Suppressor macrophage (primary cell): ENCODE results near the gene KCNQ4.

ENCODE experiments used
- DNase-seq, 4 experiments: peaks; one replicate each; pipeline ENCODE4 v3.0.0-alpha.2; 2020 to 2022

Gene KCNQ4

DNA sequence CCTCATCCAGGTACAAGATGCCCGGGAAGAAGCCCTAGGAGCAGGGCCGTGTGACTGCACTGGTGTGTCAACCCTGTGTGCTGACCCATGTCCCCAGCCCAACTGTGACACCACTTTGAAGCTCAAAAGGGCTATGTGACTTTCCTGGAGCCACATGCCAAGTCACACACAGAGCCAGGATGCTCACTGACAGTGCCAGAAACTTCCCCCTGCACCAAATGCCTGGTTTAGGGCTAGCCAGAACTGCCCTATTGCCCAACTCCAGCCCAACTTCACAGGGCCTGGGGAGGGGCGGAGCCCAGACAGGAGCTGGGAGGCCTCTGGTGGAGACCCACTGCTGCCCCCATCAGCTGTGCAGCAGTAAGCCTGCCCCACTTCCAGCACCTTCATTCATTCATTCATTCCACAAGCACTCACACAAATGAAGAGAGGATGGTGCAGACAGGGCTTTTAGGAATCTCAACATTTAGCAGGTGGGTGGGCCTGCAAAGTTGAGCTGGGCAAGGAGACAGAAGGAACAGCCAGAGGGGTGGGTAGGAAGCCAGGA lies 36.7 kb downstream of the KCNQ4 start:
- DNase-seq: peak in 1 of 4 experiments; percentile 27

DNA sequence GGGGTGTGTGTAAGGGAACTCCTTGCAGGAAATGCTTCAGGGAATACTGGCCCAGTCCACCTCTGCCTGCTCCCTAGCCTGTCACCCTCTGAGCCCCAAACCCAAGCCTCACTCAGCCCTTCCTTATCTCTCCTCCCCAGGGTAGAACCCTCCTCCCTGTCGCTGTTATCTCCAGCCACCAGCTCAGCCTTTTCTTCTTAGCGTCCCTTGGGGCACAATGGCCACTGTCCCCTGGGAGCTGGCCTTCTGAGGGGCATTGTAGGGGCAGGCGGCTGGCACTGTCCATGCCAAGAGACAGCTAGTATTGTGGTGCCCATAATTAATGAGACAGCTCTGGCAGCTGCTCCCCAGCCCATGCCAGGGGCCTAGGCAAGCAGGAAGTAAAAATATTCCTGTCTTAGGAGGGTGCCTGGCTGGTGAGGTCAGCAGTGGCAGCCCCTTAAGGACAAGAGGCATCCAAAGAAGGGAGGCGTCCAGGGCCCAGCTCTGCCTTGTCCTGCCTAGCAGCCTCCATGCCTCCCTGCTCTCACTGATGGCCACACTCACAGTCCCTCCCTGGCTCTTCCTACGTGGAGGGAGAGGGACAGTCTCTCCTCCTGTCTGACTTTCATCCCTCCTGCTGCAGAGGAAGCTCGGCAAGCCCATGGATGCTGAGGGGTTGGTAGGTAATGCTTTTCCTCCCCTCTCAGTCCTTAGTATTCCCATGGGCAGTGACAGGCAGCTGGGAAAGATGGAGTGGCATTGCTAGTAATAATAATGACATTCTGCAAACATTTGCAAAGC lies 37.5 kb downstream of the KCNQ4 start:
- no peak for DNase-seq

DNA sequence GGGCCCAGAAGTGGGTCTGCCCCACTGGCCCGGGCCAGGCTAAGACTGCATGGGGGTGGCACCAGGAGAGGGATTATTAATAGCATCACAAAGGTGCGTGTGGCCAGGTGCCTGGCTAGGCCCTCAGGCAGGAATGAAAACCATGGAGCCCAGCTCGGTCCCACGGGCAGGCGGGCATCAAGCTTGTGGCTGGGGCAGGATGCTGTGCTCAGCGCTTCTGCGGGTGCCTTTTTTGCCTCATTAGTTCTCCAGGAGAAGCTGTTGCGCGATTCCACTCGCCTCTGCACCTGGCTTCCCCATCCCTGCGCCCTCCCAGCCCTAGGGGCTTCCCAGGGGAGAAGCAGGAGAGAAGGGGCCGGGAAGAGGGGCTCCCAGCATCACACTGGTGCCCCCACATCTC lies 39.3 kb downstream of the KCNQ4 start:
- DNase-seq: no peak

DNA sequence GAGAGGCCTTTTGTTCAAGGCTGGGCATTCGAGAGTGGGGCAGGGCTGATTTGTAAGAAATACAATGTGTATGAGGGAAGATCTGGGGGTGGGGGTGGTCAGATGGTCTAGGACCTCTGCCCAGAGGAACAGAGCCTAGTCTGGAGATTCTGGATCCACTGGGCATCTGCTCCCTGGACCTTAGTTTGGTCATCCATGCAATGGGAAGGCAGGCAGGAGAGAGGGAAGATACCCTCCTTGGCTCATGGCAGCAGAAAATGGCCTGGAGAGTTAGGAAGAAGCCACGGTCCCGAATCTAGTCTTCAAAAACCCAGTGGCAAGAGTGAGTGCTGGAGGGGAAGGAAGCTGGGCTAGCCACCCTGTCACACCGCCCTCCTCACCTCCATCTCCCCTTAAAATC lies 39.8 kb downstream of the KCNQ4 start:
- no peak for DNase-seq

DNA sequence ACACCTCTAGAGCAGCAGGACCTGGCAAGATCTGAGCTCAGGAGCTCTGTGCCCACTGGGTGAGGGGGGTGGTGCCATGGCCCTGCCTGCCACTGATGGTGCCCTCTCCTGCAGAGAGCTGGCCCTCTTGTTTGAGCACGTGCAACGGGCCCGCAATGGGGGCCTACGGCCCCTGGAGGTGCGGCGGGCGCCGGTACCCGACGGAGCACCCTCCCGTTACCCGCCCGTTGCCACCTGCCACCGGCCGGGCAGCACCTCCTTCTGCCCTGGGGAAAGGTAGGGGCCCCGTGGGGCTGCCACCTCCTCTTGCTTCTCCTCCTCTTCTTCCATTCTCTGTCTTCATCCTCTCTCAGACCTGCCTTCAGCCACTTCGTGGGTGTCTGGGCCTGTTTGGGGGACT lies 40.4 kb downstream of the KCNQ4 start:
- no peak for DNase-seq

DNA sequence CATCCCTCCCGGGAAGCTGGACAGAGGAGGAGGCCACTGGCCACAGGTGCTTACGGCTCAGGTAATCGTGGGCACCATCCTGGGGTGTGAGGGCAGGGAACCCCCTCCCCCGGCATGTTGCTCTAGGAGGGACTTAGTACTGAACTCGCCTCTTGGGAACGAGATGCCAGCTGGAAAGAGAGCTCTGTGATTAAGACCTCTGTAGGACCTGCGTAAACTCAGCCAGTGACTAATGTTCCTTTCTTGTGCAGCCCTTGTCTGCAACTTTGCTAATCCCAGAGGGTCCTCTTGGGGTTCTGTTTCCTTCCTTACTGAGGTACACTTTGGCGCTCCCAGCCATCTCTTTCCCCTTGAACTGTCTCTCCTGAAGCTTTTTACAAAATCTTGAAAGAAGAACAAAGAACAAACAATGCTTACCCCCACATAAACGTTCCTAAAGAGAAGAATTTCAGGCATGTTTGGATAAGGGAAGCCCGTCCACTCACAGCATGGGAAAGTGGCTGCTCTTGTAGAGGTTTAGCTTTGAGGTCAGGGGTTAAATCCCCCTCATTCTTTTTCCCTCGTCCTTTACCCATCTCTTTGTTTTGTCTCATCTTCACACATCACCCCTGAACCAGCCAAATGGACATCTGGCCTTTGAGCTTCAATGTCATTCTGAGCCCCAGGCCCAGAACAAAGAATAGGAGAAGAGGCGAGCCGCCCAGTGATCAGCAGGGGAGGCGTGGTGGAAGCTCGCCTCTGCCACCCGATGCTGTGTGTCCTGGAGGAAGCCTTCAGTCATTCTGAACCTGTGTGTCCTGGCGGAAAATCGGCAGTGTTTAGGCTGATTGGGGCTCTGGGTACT lies 41.2 kb downstream of the KCNQ4 start:
- no peak for DNase-seq

DNA sequence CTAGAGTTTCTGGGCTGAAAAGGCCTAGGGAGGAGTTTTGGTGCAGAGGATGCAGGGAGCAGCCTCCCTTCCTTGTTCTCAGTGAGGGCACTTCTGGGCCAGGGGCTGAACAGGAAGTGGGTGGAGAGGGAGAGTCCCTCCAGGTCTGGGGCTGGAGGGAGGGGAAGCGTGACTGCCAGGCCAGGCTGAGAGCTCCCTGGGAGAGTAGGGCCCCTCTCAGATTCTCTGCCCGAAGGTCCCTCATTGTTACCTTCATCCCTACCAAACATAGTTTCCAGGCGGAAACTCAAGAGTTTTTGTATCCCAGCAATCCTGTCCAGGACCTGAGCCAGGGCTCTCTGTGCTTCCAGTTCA lies 41.8 kb downstream of the KCNQ4 start:
- peak in 3 of 4 experiments; percentile 27 to 37 (median 29) for DNase-seq

DNA sequence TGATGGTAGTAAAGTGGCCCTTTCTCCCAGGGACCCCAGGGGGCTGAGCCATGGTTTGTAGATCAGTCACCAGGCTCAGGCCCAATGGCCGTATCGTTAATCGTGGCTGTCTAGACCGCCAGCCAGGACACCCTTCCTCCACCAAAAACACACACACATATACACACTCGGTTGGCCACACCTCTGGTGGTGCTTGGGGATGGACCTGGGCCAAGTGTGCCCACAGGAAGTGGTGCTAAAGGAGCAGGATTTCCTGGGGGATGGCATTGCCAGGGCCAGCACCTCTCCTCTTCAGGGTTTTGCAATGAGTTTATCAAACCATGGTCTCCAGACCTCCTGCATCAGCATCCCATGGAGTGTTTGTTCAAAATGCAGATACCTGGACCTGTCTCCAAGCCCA lies 42.4 kb downstream of the KCNQ4 start:
- DNase-seq: no peak

DNA sequence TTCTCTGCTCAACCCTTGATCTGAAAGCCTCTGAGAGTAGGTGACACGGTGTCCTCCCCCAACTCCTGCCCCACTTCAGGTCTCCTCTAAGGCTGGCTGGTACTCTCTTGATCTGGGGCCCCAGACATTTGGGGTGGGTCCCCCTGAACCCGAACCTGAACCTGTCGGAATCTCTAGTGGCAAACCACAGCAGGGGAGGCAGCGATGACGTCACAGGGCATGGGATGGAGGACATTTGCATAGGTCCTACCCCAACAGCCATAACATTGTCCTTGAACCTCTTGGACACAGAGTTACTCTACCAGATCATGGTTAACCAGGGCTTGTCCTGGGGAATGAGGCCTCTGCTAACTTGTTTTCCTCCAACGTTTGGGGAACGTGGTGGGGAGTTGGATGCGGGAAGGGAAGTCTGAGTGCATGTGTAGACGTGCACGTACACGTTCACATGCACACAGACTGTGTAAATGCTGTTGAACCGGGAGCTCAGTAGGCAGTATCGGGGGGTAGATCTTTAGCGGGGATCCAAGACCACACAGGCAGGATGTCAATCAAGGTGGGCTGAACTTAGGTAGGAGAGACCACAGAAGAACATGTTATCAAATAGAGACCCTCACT lies 46.2 kb downstream of the KCNQ4 start:
- no peak for DNase-seq

DNA sequence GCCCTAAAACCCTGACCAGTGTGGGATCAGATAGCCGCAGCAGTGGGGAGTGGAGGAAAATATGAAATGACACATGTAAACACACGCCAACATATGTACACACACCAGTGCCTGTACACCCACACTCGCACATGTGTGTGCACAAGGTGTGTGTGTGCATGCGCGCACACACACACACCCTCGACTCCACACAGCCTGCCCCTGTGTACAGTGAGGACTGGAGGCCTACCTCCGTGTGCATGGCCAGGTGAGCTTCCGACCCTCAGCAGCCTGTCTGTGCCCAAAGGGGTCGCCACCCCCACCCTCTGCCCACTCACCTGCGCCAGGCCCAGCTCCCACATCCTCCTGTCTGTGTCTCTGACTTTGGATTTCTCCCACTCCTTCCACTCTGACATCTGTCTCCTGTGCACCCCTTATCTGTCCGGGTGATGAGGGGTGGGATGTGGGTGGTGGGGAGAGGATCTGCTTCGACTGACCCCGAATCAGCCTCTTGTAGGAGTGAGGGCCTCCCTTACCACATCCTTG lies 46.9 kb downstream of the KCNQ4 start:
- no peak for DNase-seq

DNA sequence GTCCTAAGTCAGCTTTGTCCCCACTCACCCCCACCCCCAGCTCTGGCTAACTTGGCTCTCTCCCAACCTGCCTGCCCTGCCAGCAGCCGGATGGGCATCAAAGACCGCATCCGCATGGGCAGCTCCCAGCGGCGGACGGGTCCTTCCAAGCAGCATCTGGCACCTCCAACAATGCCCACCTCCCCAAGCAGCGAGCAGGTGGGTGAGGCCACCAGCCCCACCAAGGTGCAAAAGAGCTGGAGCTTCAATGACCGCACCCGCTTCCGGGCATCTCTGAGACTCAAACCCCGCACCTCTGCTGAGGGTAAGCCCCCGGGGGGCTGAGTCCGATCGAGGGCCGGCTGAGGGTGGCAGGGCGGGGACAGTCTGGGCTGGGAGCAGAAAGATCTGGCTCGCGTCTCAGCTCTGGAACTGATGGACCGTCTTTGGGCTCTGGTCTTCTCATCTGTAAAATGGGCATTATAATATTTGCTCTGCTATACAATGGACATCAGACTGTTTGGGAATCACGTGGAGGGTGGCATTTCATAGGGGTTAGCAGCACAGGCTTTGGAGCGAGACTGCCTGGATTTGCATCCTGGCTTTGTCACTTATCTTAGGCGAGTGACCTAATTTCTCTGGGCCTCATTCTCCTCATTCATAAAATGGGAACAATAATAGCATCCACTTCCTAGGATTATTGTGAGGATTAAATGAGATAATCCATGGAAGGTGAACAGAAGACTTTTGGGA lies 47.6 kb downstream of the KCNQ4 start:
- no peak for DNase-seq

DNA sequence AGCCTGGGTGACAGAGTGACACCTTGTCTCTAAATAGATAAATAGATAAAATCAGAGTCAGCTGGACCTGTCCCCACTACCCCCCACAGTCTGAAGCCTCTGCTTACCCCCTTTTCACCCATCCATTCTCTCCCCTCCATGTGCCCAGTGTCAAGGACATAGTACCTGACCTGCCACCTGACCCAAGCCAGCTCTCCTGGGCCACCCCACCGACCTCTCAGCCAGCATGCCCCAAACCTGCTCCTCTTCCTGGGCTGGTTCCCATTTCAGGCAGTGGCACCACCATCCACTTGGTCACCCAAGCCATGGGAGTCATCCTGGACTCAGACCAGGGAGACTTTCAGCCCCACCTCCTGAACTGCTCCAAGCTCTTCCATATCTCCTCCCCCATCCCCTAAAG lies 50.4 kb downstream of the KCNQ4 start:
- DNase-seq: no peak

DNA sequence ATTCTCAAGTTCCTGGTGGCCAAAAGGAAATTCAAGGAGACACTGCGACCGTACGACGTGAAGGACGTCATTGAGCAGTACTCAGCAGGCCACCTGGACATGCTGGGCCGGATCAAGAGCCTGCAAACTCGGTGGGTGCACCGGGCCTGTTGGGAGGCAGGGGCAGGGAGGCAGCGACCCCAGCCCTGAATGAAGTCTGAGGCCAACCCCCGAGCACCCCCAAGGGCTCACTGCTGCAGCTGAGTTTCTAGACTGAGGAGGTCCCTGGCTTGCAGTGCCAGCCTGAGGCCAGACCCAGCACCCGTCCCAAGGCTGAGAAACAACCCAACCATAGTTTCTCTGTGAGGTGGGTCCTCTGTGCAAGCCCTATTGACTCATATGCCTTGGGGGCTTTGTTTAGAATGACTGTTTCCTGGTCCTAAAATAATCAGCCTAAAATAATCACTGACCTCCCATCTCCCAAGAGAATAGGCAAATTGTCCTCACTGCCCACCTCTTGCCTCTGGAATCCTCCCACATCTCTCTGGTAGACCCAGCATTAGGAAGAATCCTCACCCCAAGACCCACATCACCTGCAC lies 51.5 kb downstream of the KCNQ4 start:
- no peak for DNase-seq

DNA sequence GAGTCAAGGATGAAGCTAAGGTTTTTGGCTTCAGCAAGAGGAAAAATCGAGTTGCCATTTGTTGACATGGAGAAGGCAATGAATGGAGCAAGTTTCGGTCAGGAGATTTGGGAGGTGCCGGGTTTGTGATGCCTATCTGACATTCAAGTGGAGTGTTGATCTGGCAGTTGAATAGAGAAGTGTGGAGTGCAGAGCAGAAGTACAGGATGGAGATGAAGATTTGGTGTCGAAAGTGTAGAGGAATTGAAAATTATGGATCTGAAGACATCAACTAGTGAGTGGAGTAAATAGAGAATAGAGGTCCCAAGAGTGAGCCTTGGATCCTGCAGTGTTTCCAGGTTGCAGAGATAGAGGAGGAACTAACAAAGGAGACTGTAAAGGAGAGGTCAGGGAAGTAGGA lies 52.7 kb downstream of the KCNQ4 start:
- no peak for DNase-seq

DNA sequence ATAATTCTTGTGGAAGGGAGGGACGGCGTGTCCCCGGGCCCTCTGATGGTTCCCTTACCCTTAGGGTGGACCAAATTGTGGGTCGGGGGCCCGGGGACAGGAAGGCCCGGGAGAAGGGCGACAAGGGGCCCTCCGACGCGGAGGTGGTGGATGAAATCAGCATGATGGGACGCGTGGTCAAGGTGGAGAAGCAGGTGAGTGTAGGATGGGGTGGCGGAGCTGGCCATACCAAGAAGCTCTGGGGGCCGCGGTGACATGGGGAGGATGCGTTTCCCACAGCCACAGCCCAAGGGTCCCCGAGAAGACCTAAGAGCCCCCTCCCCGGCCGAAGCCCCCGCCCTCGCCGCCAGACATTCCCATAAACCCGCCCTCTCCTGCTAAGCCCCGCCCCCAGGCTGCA lies 54.0 kb downstream of the KCNQ4 start:
- no peak for DNase-seq

DNA sequence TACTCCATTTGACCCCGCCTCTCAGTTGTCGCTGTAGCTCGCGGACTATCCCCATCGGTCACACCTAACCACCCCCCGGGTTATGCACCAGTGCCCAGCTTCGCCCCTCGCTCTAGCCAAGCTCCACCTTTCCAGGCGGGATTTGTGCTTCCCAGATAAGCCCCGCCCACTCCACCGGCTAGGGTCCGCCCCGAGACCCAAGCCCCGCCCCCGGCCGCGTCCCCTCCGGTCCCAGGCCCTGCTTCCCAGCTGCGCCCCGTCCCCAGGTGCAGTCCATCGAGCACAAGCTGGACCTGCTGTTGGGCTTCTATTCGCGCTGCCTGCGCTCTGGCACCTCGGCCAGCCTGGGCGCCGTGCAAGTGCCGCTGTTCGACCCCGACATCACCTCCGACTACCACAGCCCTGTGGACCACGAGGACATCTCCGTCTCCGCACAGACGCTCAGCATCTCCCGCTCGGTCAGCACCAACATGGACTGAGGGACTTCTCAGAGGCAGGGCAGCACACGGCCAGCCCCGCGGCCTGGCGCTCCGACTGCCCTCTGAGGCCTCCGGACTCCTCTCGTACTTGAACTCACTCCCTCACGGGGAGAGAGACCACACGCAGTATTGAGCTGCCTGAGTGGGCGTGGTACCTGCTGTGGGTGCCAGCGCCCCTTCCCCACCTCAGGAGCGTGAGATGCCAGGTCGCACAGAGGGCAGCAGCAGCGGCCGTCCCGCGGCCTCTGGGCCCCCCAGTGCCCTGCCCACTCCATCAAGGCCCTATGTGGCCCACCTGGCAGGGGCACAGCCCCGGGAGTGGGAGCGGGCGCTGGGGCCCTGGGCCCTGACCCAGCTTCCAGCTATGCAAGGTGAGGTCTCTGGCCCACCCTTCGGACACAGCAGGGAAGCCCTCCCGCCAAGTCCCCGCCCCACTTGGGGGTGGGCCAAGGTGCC lies 54.7 kb downstream of the KCNQ4 start:
- no peak for DNase-seq

DNA sequence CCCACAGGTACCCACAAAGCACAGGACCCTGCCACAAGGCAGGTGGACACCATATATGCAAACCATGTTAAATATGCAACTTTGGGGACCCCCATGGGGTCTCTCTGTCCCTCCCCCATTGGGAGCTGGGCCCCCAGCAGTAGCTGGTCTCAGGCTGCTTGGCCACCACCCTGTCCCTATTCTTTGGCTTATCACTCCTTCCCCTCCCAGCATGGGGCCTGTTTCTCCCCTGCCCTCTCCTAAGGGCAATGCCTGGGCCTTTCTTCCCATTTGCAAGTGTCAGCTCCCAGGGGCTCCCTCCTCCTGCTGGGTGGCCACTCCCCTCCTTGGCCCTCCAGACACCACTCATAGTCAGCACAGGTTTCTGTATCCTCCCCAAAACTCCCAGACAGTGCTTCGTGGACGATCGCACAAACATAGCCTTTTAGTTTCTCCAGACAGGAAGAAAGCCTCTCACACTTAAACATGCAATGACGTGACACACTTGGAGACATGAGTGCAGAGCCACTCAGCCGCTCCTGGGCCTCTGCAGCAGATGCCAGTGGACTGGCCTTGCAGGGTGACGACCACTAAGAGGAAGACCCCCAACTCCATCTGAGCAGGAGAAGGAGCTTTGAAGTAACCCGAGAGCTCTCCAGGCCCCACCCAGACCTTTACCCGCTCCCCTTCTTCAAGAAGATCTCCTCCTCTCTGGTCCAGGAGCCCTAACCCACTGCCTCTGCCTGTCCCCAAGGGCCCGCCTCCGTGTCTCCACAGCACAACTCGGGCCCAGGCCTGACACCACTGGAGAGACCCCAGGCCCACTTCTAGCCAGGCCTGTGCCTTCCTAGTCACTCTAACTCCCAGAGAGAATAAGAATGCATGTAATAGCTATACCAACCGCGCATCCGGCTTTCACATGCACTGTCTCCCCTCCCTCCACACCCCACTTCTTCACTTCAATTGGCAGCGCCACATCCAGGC lies 55.7 kb downstream of the KCNQ4 start:
- no peak for DNase-seq

DNA sequence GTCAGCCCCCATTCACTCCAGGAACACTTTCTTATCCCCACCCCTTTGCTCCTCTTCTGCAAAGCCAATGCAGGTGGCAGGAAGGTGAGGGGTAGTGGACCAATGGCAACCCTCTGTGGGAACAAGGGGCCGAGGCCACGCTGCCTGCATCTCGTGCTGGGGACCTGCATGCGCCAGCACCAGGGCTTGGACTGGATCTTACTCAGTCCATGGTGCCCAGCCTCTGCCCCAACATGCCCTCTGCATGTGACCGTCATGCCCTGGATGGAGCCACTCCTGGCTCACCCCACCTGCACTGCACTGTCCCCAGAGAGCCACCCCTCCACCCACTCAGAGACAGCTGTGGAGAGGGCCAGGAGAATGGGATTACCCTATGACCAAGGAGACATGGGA lies 56.4 kb downstream of the KCNQ4 start:
- no peak for DNase-seq

DNA sequence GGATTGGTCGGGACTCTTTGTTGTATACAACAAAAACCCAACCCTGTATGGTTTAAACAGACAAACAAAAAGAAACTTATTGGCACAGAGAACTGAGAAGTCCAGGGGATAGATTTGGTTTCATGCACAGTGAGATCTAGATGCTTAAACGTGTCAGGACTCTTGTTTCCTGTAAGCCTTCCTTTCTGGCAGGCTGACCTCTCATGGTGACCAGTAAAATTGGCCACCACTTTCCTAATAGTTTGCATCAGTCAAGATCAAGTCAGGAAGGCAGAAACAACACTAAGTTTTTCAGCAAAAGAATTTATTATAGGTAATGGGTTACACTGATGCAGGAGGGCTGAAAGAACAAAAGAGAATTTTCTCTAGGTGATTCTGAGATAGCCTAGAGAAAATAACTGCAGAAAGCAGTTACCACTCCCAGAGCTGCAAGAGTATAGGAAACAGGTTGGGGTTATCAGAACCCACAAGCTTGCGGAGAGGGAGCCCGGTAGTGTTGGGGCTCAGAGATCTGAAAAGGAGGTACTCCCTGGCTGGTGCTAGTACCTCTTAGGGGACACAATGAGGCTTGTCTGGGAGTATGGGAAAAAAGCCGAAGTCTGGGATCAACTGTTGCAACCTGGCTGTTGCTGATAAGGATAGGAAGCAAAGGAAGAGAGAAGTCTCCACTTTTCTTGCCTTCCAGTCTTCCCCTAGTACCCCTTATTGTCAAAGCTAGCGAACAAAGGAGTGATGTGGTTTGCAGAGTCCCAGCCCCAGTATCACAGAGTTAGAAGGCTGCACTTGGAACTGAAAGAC lies 57.1 kb downstream of the KCNQ4 start:
- DNase-seq: no peak
